HG02798 (cell line): ENCODE measurements around the gene NEURL2.
"Not testable (repeated sequence)": the region's sequence is repeated elsewhere in the genome, so short reads cannot be mapped to it uniquely, and the experiment has no call there.

Experiments
- ATAC-seq: cut with Tn5 transposase; IDR thresholded peaks from one replicate; pipeline ENCODE4 v1.9.1; 2021; ENCODE audit warnings: mild to moderate bottlenecking; ENCODE audit not compliant: unreplicated experiment, poor library complexity

NEURL2 gene

DNA sequence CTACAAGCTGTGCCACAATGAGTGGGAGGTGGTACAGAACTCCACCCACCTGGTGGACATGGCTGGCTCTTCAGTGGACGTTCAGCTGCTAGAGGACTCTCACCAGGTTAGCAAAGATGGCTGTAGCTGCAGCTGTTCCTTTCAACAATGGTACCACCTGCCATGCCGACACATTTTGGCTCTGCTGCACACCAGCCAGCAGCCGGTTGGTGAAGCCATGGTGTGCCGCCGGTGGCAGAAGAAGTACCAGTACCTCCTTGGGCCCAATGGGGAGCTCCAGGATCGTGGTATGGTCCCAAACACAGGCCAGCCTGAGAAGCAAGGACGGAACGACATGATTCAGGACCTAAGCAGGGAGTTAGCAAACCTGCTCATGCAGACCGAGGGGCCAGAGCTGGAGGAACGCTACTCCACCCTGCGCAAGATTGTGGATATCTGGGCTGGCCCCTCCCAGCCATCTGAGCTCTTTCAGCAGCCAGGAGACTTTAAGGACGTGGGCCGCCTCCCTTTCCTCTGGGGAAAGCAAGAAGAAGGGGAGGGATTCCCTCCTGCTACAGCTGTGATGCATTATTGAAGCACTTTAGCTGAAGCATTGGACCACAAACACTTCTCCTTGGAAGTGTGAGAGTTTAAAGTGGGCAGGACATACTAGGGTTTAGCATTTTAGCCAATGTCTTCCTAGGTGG is 12.8 kb downstream of the NEURL2 start:
- ATAC-seq, result no peak

DNA sequence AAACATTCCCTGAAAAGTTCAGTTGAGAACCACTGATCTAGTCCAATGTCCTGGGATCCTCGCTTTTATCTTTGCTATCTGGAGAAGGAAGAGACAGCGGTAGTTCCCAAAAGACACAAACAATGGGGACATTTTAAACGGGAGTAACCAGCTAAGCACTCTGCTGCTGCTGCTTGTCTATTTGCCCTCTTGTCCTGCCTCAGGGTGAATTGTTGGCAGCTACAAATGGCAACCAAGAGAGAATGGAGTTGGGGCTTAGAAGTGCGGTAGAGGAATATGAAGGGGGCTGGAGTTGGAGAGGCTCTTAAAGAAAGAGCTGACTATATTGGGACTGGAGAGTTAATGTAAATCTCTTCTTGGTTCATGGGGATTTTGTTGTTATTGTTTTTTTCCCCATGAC is 16.4 kb downstream of the NEURL2 start:
- ATAC-seq, result no peak

DNA sequence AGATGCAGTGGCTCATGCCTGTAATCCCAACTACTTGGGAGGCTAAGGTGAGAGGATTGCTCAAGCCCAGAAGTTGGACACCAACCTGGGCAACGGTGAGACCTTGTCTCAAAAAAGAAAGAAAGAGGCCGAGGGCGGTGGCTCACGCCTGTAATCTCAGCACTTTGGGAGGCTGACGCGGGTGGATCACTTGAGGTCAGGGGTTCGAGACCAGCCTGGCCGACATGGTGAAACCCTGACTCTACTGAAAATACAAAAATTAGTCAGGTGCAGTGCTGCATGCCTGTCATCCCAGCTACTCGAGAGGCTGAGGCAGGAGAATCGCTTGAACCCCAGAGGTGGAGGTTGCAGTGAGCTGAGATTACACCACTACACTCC is 16.9 kb downstream of the NEURL2 start:
- ATAC-seq, result not testable (repeated sequence)

DNA sequence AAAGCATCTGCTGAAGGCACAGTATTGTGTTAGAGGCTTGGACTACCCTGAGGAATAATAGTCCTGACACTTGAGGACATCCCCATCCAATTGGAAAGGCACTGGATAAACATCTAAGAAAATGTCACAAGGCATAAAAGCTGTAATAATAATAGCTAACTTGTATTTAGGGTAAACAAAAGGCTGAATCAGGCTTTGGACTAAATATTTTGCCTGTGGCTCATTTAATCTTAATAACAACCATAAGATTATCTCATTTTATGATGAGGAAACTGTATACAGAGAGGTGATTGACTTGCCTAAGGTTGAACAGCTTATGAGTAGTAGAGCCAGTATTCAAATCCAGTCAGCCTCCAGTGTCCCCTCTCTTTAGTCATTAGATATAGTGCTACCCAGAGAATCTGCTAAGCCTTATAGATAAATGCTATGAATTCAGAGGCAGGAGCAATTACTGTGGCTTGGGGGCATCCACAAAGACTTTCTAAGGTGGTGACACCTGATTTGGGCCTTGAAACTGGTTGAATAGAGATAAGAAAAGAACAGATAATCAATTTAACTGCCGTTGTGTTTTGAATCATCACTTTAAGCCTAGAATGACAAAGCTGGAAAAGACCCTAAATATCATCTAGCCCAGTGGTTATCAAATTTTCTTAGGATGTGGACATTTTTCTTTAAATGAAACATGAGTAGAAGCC is 17.5 kb downstream of the NEURL2 start:
- ATAC-seq, result no peak

DNA sequence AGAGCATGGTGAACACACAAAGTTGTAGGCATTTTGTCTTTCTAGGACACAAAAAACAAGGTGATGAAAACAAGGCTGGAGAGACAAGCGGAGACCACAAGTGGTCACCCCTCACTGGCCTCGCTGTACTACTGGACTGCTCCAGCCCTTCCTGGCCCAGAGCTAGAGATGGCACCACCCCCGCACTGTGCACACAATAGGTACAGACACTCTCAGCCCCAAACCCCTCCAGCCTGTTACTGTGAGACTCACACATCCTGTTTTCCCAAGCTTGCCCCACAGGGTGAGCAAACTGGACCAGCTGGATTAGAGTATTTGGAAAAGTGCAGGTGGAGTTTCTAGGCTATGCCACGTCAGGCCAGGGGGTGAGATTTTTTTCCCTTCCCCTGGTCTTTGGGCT is 18.4 kb downstream of the NEURL2 start:
- no peak for ATAC-seq

DNA sequence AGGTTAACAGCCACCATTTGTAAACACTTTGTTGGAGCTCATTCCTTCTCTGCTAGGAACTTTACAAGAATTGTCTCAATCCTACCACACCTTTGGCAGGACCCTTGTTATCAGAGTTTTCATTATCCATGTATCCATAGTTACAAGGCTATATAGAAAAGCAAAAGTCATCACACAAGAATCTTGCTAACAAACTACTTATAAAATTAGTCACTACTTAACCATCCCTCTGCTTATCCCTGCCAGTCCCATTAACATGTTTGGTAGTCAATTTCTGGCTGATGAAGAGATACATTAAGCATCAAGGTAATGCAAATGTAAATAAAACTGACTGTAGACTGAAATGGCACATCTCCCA is 23.2 kb downstream of the NEURL2 start:
- ATAC-seq, result no peak

DNA sequence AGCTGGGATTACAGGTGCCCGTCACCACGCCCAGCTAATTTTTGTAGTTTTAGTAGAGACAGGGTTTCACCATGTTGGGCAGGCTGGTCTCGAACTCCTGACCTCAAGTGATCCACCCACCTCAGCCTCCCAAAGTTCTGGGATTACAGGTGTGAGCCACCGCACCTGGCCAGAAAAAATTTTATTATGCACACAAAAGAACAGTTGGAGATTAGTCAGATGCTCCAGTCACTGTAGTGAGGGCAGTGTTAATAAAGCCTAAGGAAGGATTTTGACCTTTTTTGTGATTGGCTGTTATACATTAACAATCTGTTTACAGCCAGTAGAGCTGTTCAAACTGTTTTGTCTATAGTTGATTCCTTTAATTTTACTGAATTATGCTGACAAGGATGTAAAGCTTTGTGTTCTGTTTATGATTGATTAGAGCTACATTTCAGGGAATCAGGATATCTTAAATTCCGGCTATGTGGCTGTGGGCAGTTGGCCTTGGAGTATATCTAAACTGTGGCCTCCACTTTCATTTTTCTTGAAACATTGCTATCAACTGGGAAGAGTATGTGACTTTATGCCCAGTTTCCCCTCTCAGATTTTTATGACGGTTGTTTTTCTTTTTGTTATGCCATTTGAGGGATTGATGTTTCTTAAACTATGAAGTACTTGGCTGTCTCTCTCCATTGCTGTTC is 23.7 kb downstream of the NEURL2 start:
- no peak for ATAC-seq

DNA sequence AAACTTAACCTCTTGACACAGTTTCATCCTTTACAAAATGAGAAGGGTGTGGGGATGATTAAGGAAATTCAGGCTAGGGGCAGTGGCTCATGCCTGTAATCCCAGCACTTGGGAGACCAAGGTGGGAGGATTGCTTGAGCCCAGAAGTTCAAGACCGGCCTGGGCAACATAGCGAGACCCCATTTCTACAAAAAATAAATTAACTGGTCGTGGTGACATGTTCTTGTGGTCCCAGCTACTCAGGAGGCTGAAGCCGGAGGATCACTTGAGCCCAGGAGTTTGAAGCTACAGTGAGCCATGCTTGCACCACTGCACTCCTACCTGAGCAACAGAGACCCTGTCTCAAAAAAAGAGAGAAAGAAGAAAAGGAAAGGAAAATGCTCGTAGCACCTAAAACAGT is 24.6 kb downstream of the NEURL2 start:
- ATAC-seq, result no peak

DNA sequence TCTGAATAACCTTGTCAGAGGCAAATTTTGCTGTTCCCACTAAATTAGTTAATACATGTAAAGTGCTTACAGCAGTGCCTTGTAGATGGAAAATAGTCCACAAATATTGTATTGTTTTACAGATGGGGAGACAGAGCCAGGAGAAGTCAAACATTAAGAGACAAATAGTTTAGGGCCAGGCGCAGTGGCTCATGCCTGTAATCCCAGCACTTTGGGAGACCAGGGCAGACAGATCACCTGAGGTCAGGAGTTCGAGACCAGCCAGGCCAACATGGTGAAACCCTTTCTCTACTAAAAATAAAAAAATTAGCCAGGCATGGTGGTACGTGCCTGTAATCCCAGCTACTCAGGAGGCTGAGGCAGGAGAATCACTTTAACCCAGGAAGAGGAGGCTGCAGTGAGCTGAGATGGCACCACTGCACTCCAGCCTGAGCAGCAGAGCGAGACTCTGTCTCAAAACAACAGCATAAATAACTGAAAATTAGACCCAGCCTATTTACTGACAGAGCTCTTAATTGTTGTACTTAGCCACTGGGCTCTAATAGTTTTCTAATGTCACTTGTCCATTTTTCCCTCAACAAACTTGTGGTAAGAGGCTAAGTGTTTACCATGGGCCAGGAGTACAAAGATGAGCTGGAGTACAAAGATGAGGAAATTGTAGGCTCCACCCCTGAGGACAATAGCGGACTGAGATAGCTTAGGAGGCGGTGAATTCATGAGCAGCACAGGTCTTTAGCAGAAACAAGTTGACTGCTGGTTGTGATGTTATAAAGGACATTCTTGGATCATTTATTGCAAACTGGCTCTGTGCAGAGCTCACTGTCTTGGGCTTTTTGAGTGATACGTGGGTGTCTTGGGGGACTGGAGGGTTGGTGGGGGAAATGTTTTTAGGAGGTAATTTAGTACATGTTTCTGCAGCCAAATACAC is 27.2 kb downstream of the NEURL2 start:
- ATAC-seq, result no peak

DNA sequence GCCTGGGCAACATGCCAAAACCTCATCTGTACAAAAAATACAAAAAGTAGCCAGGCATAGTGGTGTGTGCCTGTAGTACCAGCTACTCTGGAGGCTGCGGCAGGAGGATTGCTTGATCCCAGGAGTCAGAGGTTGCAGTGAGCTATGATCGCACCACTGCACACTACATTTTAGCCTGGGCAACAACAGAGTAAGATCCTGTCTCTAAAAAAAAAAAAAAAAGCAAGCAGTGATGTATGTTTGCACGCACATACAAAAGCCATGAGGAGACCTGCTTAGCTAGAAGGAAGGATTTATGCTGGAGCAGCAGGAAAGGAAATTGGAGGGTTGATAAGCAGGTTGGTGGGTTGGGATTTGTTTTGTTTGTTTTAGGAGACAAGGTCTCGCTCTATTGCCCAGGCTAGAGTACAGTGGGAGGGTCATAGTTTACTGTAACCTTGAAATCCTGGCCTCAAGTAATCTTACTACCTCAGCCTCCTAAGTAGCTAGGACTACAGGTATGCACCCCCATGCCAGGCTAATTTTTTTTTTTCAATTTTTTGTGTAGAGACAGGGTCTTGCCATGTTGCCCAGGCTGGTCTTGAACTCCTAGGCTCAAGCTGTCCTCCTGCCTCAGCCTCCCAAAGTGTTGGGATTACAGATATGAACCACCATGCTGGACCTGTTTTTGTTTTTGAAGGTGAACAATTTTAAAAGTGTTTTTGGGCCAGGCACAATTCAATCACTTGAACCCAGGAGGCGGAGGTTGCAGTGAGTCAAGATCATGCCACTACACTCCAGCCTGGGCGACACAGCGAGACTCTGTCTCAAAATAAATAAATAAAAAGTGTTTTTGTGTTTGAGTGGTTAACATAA is 29.6 kb downstream of the NEURL2 start:
- ATAC-seq, result no peak

DNA sequence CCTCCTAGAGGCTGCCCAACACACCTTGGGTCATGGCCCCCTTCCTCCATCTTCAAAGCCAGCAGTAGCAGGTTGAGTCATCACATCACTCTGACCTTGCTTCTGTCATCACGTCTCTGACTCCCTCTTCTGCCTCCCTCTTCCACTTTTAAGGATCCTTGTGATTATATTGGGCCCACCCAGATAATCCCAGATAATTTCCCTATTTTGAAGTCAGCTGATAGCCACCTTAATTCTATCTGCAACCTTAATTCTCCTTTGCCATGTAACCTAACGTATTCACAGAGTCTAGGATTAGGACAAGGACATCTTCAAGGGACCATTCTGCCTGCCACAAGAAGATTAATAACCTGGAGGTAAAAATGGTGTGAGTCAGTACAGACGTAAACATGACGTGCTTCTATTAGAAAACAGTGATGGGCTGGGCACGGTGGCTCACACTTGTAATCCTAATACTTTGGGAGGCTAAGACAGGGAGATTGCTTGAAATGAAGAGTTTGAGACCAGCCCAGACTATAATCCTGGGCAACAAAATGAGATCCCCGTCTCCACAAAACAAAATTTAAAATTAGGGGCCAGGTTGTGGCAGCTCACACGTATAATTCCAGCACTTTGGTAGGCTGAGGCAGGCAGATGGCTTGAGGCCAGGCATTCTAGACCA is 30.3 kb downstream of the NEURL2 start:
- no peak for ATAC-seq

DNA sequence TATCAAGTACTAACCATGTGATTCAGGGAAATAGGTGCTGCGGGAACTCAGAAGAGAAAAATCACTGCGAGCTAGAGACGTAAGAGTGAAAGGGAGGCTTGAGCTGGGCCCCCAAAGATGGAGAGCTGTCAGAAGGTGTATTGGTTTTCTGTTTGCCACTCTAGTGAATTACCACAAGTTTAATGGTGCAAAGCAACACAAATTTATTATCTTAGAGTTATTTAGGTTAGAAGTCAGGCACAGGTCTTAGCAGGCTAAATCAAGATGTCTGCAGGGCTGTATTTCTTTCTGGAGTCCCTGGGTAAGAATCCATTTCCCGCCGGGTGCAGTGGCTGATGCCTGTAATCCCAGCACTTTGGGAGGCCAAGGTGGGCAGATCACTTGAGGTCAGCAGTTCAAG is 31.1 kb downstream of the NEURL2 start:
- ATAC-seq, result no peak

DNA sequence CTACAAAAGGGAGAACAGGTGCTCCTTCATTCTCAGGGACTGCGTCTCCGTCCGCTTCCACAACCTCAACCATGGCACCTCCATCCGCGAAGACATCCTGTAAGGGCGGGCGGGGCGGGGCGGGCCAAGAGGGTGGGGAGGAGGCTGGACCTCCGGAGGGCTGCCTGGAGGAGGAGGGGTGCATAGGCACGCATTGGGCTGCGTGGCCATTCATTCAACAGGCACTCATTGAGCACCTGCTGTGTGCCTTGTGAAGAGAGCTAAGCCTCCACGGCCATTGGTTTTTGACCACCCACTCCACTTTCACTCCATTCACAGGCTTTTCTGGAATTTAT is 33.2 kb downstream of the NEURL2 start:
- peak; percentile 25 for ATAC-seq

DNA sequence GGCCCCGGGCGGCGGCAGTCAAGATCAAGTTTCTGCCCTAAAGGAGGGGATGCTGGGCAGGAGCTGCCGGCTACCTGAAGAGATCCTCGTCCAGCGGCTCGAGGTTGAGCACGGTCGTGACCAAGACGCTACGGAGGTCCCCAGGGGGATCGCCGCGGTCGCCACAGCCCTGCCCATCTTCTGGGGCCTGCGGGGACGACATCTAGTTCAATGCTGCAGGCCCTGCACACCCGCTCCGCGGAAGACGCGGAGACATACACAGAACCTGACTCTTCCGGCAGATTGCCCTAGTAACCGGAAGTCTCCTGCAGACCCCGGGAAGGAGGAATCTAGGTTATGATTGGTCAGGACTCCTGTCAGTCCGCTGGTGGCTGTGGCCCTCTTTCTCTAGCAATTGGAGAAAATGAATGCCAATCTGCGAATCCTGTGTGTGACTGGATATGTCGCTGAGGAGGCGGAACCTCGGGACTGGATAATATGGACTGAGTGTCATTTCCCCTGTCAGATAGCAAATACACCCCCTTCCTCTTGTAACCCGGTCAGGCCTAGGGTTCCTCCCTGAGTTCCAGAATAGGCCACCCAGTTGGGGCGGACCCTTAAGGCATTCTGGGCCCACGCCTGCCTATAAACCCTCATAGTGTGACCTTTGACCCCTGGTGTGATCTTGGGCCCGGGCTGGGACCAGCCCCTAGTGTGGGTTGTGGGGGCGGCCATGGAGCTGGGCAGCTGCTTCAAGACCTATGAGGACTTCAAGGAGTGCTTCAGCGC is 33.7 kb downstream of the NEURL2 start, which contains the start of the genes ACOT8 and ZSWIM3:
ACOT8 (minus strand) TSS at position 279 of the 768 bp plus-strand sequence; CDS start at position 202, 77 bp downstream.
ZSWIM3 (plus strand) TSS at position 501 of the 768 bp plus-strand sequence; CDS start at position 713, 212 bp downstream.
- ATAC-seq, result peak; percentile 98

DNA sequence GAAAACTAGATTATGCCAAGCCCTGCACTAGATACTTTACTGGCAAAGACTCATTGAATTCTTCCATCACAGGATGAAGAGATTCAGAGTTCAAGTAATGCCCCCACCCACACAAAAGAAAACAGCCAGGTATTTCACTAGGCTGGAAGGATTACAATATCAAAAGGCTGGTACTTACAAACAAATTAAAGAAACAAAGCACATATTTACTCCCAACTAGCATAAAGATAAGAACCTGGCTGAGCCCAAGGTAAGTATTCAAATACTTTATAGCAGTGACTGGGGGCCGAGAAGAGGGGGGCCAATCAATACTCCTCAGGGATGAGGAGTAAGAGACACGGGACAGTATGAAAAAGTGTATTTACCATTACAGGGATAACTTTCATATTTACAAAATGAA is 37.5 kb downstream of the NEURL2 start:
- ATAC-seq, result no peak

DNA sequence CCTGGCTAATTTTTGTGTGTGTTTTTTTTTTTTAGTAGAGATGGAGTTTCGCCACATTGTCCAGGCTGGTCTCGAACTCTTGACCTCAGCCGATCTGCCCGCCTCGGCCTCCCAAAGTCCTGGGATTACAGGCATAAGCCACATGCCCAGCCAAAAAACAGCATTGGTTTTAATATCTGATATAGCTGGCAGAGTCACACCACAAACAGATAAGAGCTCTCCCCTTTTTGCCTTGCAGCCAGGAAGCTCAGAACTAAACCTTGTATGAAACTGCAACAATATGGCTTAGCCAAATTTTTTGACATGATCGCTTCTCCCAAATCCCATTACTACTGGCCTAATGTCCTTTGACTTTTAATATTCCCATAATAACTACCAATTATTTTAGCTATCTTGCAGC is 38.7 kb downstream of the NEURL2 start:
- no peak for ATAC-seq

DNA sequence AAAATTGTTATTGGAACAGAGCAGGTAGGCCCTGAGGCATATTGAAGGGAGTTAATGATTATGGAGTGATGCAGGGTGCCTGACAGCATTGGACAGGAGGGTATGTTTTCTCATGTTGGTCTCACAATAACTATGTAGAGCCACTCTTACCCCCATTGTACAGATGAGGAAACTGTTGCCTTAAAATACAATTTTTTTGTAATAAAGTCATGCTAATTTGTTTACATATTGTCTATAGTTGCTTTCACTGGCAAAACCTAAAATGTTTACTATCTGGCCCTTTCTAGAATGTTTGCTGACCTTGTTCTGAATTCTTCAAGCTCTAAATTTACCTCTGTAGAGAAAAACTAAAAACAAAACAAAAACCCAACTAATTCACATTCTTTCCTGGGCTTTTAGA is 39.5 kb downstream of the NEURL2 start:
- ATAC-seq, result no peak

DNA sequence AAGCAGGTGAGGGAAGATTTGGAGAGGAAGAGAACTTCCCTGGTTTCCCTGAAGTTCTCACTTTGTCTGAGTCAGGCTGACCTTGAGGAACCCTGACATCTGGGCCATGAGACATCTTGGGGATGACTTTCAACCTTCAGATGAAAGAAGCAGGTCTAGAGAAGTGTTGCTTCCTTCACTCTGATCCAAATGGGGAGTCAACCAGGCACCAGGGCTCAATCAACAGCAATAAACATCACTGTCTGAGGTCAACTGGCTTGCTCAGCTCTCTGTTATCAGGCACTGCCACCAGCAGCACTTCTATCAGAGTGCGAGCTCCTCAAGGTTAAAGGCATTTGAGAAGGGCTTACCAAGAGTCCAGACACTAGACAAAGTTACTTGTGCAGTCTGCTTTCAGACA is 40.1 kb downstream of the NEURL2 start:
- no peak for ATAC-seq
